ENCODE results near the gene ICAM3. TPM values are rescaled to one million over a fixed set of nuclear protein-coding genes. Genes with fewer than 3 reads are reported as not detected.

The ICAM3 gene
- total and polyA plus RNA-seq, 10 of the 15 experiments (the other 5 are each of a cell fraction or from before 2014, with no cell fraction given), result 5.5 to 152 (median 90.7) TPM

GRCh38 chr19:10339380-10339960, at the start of gene ICAM3 (continued):
- TF ChIP-seq ZNF592 (IDR thresholded peaks at IDR 0.05) (no peak), YY1 (IDR thresholded peaks at IDR 0.05; ENCODE audit: low read depth, low read length) (0 out of 2 replicates have a peak, but pooled peaks have one; percentile 34), CHD1 (IDR thresholded peaks at IDR 0.05; ENCODE audit: low read depth, low read length) (no peak), KLF5 (IDR thresholded peaks at IDR 0.05; ENCODE audit: partially characterized antibody) (no peak), ZNF384 (IDR thresholded peaks at IDR 0.05; ENCODE audit: borderline replicate concordance, low read depth, low read length) (no peak), CREB1 (IDR thresholded peaks at IDR 0.05; ENCODE audit: low read depth) (no peak), IRF4 (IDR thresholded peaks at IDR 0.05; ENCODE audit: low read depth, low read length) (no peak), MEF2B (IDR thresholded peaks at IDR 0.05; ENCODE audit: partially characterized antibody, poor library complexity, severe bottlenecking) (peak; percentile 87), DPF2 (IDR thresholded peaks at IDR 0.05) (peak; percentile 68), RELA (IDR thresholded peaks at IDR 0.05; ENCODE audit: borderline replicate concordance, partially characterized antibody) (peak; percentile 33), IKZF2 (IDR thresholded peaks at IDR 0.05) (peak in 1 of 2 experiments; percentile 16; a peak in 2 of 4 replicates), SMAD1 (IDR thresholded peaks at IDR 0.05; ENCODE audit: low read depth, partially characterized antibody) (no peak), NRF1 (conservative IDR thresholded peaks at IDR 0.05; ENCODE audit: low read depth, low read length) (0 out of 2 replicates have a peak, but pooled peaks have one; percentile 1), NFXL1 (IDR thresholded peaks at IDR 0.05; ENCODE audit: borderline replicate concordance) (no peak)
- TF ChIP-seq, protein P1, sequence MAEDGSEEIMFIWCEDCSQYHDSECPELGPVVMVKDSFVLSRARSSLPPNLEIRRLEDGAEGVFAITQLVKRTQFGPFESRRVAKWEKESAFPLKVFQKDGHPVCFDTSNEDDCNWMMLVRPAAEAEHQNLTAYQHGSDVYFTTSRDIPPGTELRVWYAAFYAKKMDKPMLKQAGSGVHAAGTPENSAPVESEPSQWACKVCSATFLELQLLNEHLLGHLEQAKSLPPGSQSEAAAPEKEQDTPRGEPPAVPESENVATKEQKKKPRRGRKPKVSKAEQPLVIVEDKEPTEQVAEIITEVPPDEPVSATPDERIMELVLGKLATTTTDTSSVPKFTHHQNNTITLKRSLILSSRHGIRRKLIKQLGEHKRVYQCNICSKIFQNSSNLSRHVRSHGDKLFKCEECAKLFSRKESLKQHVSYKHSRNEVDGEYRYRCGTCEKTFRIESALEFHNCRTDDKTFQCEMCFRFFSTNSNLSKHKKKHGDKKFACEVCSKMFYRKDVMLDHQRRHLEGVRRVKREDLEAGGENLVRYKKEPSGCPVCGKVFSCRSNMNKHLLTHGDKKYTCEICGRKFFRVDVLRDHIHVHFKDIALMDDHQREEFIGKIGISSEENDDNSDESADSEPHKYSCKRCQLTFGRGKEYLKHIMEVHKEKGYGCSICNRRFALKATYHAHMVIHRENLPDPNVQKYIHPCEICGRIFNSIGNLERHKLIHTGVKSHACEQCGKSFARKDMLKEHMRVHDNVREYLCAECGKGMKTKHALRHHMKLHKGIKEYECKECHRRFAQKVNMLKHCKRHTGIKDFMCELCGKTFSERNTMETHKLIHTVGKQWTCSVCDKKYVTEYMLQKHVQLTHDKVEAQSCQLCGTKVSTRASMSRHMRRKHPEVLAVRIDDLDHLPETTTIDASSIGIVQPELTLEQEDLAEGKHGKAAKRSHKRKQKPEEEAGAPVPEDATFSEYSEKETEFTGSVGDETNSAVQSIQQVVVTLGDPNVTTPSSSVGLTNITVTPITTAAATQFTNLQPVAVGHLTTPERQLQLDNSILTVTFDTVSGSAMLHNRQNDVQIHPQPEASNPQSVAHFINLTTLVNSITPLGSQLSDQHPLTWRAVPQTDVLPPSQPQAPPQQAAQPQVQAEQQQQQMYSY (CRISPR knock-in tag; IDR thresholded peaks at IDR 0.05), result no peak
- TF ChIP-seq, protein P2, sequence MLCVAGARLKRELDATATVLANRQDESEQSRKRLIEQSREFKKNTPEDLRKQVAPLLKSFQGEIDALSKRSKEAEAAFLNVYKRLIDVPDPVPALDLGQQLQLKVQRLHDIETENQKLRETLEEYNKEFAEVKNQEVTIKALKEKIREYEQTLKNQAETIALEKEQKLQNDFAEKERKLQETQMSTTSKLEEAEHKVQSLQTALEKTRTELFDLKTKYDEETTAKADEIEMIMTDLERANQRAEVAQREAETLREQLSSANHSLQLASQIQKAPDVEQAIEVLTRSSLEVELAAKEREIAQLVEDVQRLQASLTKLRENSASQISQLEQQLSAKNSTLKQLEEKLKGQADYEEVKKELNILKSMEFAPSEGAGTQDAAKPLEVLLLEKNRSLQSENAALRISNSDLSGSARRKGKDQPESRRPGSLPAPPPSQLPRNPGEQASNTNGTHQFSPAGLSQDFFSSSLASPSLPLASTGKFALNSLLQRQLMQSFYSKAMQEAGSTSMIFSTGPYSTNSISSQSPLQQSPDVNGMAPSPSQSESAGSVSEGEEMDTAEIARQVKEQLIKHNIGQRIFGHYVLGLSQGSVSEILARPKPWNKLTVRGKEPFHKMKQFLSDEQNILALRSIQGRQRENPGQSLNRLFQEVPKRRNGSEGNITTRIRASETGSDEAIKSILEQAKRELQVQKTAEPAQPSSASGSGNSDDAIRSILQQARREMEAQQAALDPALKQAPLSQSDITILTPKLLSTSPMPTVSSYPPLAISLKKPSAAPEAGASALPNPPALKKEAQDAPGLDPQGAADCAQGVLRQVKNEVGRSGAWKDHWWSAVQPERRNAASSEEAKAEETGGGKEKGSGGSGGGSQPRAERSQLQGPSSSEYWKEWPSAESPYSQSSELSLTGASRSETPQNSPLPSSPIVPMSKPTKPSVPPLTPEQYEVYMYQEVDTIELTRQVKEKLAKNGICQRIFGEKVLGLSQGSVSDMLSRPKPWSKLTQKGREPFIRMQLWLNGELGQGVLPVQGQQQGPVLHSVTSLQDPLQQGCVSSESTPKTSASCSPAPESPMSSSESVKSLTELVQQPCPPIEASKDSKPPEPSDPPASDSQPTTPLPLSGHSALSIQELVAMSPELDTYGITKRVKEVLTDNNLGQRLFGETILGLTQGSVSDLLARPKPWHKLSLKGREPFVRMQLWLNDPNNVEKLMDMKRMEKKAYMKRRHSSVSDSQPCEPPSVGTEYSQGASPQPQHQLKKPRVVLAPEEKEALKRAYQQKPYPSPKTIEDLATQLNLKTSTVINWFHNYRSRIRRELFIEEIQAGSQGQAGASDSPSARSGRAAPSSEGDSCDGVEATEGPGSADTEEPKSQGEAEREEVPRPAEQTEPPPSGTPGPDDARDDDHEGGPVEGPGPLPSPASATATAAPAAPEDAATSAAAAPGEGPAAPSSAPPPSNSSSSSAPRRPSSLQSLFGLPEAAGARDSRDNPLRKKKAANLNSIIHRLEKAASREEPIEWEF (IDR thresholded peaks at IDR 0.05; ENCODE audit: insufficient replicate concordance, low read depth, low read length), result no peak
